ENCODE results near the gene CD244.
"Not testable (repeated sequence)": the region's sequence is repeated elsewhere in the genome, so short reads cannot be mapped to it uniquely, and the experiment has no call there.

DNA sequence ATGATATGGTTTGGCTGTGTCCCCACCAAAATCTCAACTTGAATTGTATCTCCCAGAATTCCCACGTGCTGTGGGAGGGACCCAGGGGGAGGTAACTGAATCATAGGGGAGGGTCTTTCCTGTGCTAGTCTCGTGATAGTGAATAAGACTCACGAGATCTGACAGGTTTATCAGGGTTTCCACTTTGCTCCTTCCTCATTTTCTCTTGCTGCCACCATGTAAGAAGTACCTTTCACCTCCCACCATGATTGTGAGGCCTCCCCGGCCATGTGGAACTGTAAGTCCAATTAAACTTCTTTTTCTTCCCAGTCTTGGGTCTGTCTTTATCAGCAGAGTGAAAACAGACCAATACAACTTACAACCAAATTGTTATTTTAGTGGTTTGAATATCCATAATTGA, 5.0 kb upstream of the CD244 start:
- not testable (repeated sequence) for TF ChIP-seq CTCF (IDR thresholded peaks at IDR 0.05; ENCODE audit: extremely low read depth in 1 of 2, insufficient read depth in 1 of 2, low read depth in 1 of 2, low read length in 2 of 2); FOS (IDR thresholded peaks at IDR 0.05; ENCODE audit: borderline replicate concordance, insufficient read depth, low read length); JUN (IDR thresholded peaks at IDR 0.05; ENCODE audit: borderline replicate concordance, insufficient read depth, insufficient read length, low read depth); POLR2A (IDR thresholded peaks at IDR 0.05; ENCODE audit: low read depth, low read length); MYC (IDR thresholded peaks at IDR 0.05; ENCODE audit: low read depth, low read length); POLR2AphosphoS5 (IDR thresholded peaks at IDR 0.05; ENCODE audit: insufficient read depth, low read depth, low read length); GATA2 (IDR thresholded peaks at IDR 0.05; ENCODE audit: insufficient read depth, insufficient read length, low read depth, low read length); EZH2 (IDR thresholded peaks at IDR 0.05; ENCODE audit: borderline replicate concordance, low read depth, low read length, severe bottlenecking)

All from endothelial cell of umbilical vein (primary cell).